GM12878 (cell line): ENCODE results near the gene SGSM2. TPM values are rescaled to one million over a fixed set of nuclear protein-coding genes. Genes with fewer than 3 reads are reported as not detected.

Experiments used
- ATAC-seq: fragments of 200-7000 bp; cut with Tn5 transposase; 3 replicates; pipeline ENCODE4 v1.9.1; 2020; ENCODE audit warnings: mild to moderate bottlenecking, moderate library complexity
- BruUV-seq: library from RNA; stranded (reverse); fragments of 400-500 nt; replicated peaks from 2 replicates; lab custom pipeline; 2021; lab: Mats Ljungman, UMichigan
- CTCF ChIA-PET: fragments of 300-600 bp; sonication (Branson Sonifier 250); formaldehyde crosslinking; extraction: SDS; loops from one replicate; lab custom pipeline; 2021; ENCODE audit warnings: inconsistent platforms; lab: Yijun Ruan, JAX
- POLR2A ChIA-PET: fragments of 350-600 bp; formaldehyde crosslinking; extraction: SDS; loops from one replicate; lab custom pipeline; 2021; ENCODE audit warnings: inconsistent platforms; lab: Charles Lee
- RAD21 ChIA-PET: fragments of 300-600 bp; sonication (Branson Sonifier 250); formaldehyde crosslinking; loops from one replicate; lab custom pipeline; 2023; ENCODE audit warnings: antibody characterized with exemption; ENCODE audit not compliant: unreplicated experiment; lab: Charles Lee
- SMC1A ChIA-PET: fragments of 300-600 bp; sonication (Branson Sonifier 250); formaldehyde crosslinking; loops from one replicate; lab custom pipeline; 2023; ENCODE audit not compliant: unreplicated experiment, uncharacterized antibody; lab: Charles Lee
- DNase-seq: peaks from one replicate; pipeline ENCODE4 v3.0.0-alpha.2; 2011; ENCODE audit warnings: low read depth, low spot score
- FAIRE-seq: peaks from 3 replicates; lab custom pipeline; 2011; peaks lifted over from hg19 to GRCh38; lab: Jason Lieb, UNC
- H2AFZ ChIP-seq: 2 replicates; pipeline ENCODE4 v1.6.0; 2011; ENCODE audit warnings: low read depth, low read length, control low read depth; ENCODE audit not compliant: control insufficient read depth
- H3K27ac ChIP-seq: 2 replicates; pipeline ENCODE4 v1.5.1; 2011; ENCODE audit warnings: control low read depth; ENCODE audit not compliant: control insufficient read depth, insufficient read depth
- H3K27me3 ChIP-seq, 2 experiments: replicated peaks in 1 of 2; 2 replicates each; pipeline versions ENCODE4 v1.6.0 to v1.6.1; 2011; ENCODE audit warnings: low read length in 1 of 2; ENCODE audit not compliant: control insufficient read depth in 2 of 2, insufficient read depth in 2 of 2
- H3K36me3 ChIP-seq, 2 experiments: 2 replicates each; pipeline ENCODE4 v1.5.1; 2011; ENCODE audit warnings: low read length in 1 of 2; ENCODE audit not compliant: control insufficient read depth in 2 of 2, insufficient read depth in 2 of 2
- H3K4me1 ChIP-seq: 2 replicates; pipeline ENCODE4 v1.6.1; 2011; ENCODE audit warnings: mild to moderate bottlenecking, low read length, moderate library complexity, mixed read lengths; ENCODE audit not compliant: control insufficient read depth, insufficient read depth
- H3K4me2 ChIP-seq: 2 replicates; pipeline ENCODE4 v1.6.0; 2011; ENCODE audit warnings: control low read depth; ENCODE audit not compliant: control insufficient read depth, insufficient read depth
- H3K4me3 ChIP-seq: fragments of 200-600 bp; sonication (generic); 2 replicates; pipeline ENCODE4 v1.5.1; 2016
- H3K79me2 ChIP-seq: 2 replicates; pipeline ENCODE4 v1.6.0; 2011; ENCODE audit warnings: low read length; ENCODE audit not compliant: control insufficient read depth, insufficient read depth
- H3K9ac ChIP-seq: 2 replicates; pipeline ENCODE4 v1.8.0; 2011; ENCODE audit warnings: low read length, control low read depth, mixed read lengths; ENCODE audit not compliant: control insufficient read depth, insufficient read depth
- H3K9me3 ChIP-seq: replicated peaks from 3 replicates; pipeline ENCODE4 v1.5.1; 2011; ENCODE audit warnings: mild to moderate bottlenecking, low read length; ENCODE audit not compliant: control insufficient read depth, insufficient read depth
- H4K20me1 ChIP-seq: 2 replicates; pipeline ENCODE4 v1.6.0; 2011; ENCODE audit not compliant: control insufficient read depth, insufficient read depth
- ATF7 ChIP-seq: fragments of 450-650 bp; IDR thresholded peaks from 2 replicates; pipeline ENCODE4 v1.6.1; 2016; ENCODE audit warnings: low read depth, mild to moderate bottlenecking
- CBFB ChIP-seq: IDR thresholded peaks from 2 replicates; pipeline ENCODE4 v1.6.1; 2016; ENCODE audit warnings: antibody characterized with exemption, low read depth
- CBX5 ChIP-seq: sonication (generic); IDR thresholded peaks from 2 replicates; pipeline ENCODE4 v1.6.1; 2016; ENCODE audit warnings: low read depth, moderate library complexity, mild to moderate bottlenecking, inconsistent platforms
- CREB1 ChIP-seq: IDR thresholded peaks from 2 replicates; pipeline ENCODE4 v1.6.1; 2012; ENCODE audit warnings: low read depth, mild to moderate bottlenecking, inconsistent platforms
- KAT2A ChIP-seq: conservative IDR thresholded peaks from 2 replicates; pipeline ENCODE4 v1.6.1; 2011; ENCODE audit warnings: low read depth, low read length; ENCODE audit not compliant: control insufficient read depth
- MEF2B ChIP-seq: fragments of 450-650 bp; IDR thresholded peaks from 2 replicates; pipeline ENCODE4 v1.6.1; 2018; ENCODE audit warnings: mild to moderate bottlenecking, moderate library complexity; ENCODE audit not compliant: partially characterized antibody, poor library complexity, severe bottlenecking
- PAX5 ChIP-seq: IDR thresholded peaks from 2 replicates; pipeline ENCODE4 v1.6.1; 2011; ENCODE audit warnings: low read depth, low read length, borderline replicate concordance
- POLR2A ChIP-seq: IDR thresholded peaks from 2 replicates; pipeline ENCODE4 v1.6.1; 2011; ENCODE audit warnings: low read depth, mild to moderate bottlenecking, low read length
- RAD51 ChIP-seq: fragments of 450-650 bp; IDR thresholded peaks from 2 replicates; pipeline ENCODE4 v1.6.1; 2016; ENCODE audit warnings: moderate library complexity, mild to moderate bottlenecking, inconsistent platforms
- SREBF1 ChIP-seq: IDR thresholded peaks from 2 replicates; pipeline ENCODE4 v1.6.1; 2012; ENCODE audit warnings: mild to moderate bottlenecking, low read length
- TCF12 ChIP-seq: IDR thresholded peaks from 2 replicates; pipeline ENCODE4 v1.6.1; 2011; ENCODE audit warnings: low read depth, mild to moderate bottlenecking, low read length
- ZBTB4 ChIP-seq: fragments of 450-650 bp; formaldehyde crosslinking; IDR thresholded peaks from 2 replicates; pipeline ENCODE4 v1.4.0; 2022; ENCODE audit warnings: mild to moderate bottlenecking, moderate library complexity
- ZSCAN29 ChIP-seq: fragments of 450-650 bp; IDR thresholded peaks from 2 replicates; pipeline ENCODE4 v1.6.1; 2017; ENCODE audit warnings: mild to moderate bottlenecking, moderate library complexity
- WGBS: methylation state at CpG from one replicate; pipeline ENCODE4 v1.1.6; 2016; ENCODE audit warnings: low lambda C conversion rate; ENCODE audit not compliant: insufficient replicate concordance, insufficient coverage; ENCODE audit errors: missing lambda C conversion rate; 5-methylcytosine and 5-hydroxymethylcytosine counted together
- in situ Hi-C: fragments of 300-500 bp; cut with MboI; formaldehyde crosslinking; loops from 9 replicates; pipeline ENCODE4 v1.14.3; 2018; ENCODE audit warnings: mixed read lengths
- intact Hi-C: fragments of 100-400 bp; cut with micrococcal nuclease; formaldehyde crosslinking; loops from one replicate; pipeline ENCODE4 v1.14.2; 2022; ENCODE audit not compliant: unreplicated experiment
- polyA plus RNA-seq, 11 experiments: library from polyadenylated mRNA; depleted of rRNA in 4 of 11; unstranded in 6 of 11; stranded (reverse) in 5 of 11; fragments of >200 nt; fragmentation: Nextera tagmentation in 4 of 11; fragmentation: Illumina TruSeq in 1 of 11; extraction: Ambion mirVana in 4 of 11; extraction: Trizol in 1 of 11; gene quantifications; 1 replicate in 1 of 11; 2 replicates in 10 of 11; pipeline versions ENCODE4 v1.2.1 to v1.2.3, GENCODE V29; 2011 to 2016; ENCODE audit warnings: inconsistent platforms in 2 of 11, missing spikeins in 2 of 11, low read depth in 1 of 11
- total RNA-seq, 4 experiments: library from RNA; depleted of rRNA in 3 of 4; stranded (reverse); fragments of >200 nt in 3 of 4; fragmentation: Illumina TruSeq in 1 of 4; extraction: Trizol in 1 of 4; gene quantifications; 2 replicates each; pipeline versions ENCODE4 v1.2.1 to v1.2.3, GENCODE V29; 2013 to 2021

The SGSM2 gene
- total and polyA plus RNA-seq, 10 of the 15 experiments (the other 5 are each of a cell fraction or from before 2014, with no cell fraction given): 0.50 to 50.9 (median 18.5) TPM

GRCh38 chr17:2386400-2387085 lies 49.2 kb downstream of the SGSM2 start:
- FAIRE-seq: no peak
- CTCF ChIA-PET: interaction anchor here (12.3 kb wide), 1 partner anchor 28 kb away, joined by 597 read pairs; no protein-coding TSS in a partner anchor
- Histone ChIP-seq H3K9me3 (no peaks in the 10 kb centered on the region), H3K4me3 (no peak overlapping the region), H3K4me2 (no peak overlapping the region), H3K27ac (no peak overlapping the region), H3K36me3 (peaks cover 4 to 7% of the 10 kb centered on the region in 2 experiments; a peak in 2 of 4 replicates), H3K27me3 (no peaks in the 10 kb centered on the region), H3K9ac (no peak overlapping the region), H4K20me1 (no peaks in the 10 kb centered on the region), H2AFZ (no peak overlapping the region), H3K4me1 (peaks cover 4% of the 10 kb centered on the region; the same call in 1 of the 2 replicates), H3K79me2 (no peaks in the 10 kb centered on the region; the same call in 1 of the 2 replicates)
- in situ Hi-C loops (no loop called here), intact Hi-C loops (no loop called here)
- no peak for ATAC-seq
- DNase-seq: no peak
- 90% methylated on average over 22 of the region's 22 CpGs for WGBS
- RAD21 ChIA-PET: no interaction called here
- POLR2A ChIA-PET: no interaction called here
- BruUV-seq: no TSS peak
- TF ChIP-seq PAX5 (0 out of 2 replicates have a peak, but pooled peaks have one; percentile 25), POLR2A (0 out of 2 replicates have a peak, but pooled peaks have one; percentile 16), CBFB (no peak)
- SMC1A ChIA-PET: interaction anchor here (10.7 kb wide), 1 partner anchor 29 kb away, joined by 364 read pairs; no protein-coding TSS in a partner anchor

GRCh38 chr17:2387086-2388019 lies 50.1 kb downstream of the SGSM2 start:
- ATAC-seq: no peak
- whole genome bisulfite sequencing: 90% methylated on average over 37 of the region's 41 CpGs
- Histone ChIP-seq H4K20me1 (no peaks in the 10 kb centered on the region), H3K27me3 (no peaks in the 10 kb centered on the region), H2AFZ (no peak overlapping the region), H3K9me3 (no peaks in the 10 kb centered on the region), H3K9ac (no peak overlapping the region), H3K4me2 (no peak overlapping the region), H3K36me3 (peaks cover 4 to 7% of the 10 kb centered on the region in 2 experiments; a peak in 2 of 4 replicates), H3K4me1 (peaks cover 9% of the 10 kb centered on the region; the same call in 1 of the 2 replicates), H3K79me2 (no peaks in the 10 kb centered on the region; the same call in 1 of the 2 replicates), H3K27ac (no peak overlapping the region), H3K4me3 (no peak overlapping the region)
- ChIA-PET SMC1A (interaction anchor here (10.7 kb wide), 1 partner anchor 28 kb away, joined by 364 read pairs; no protein-coding TSS in a partner anchor), RAD21 (no interaction called here), POLR2A (no interaction called here), CTCF (interaction anchor here (12.3 kb wide), 1 partner anchor 28 kb away, joined by 597 read pairs; no protein-coding TSS in a partner anchor)
- DNase-seq: no peak
- in situ Hi-C loops (no loop called here), intact Hi-C loops (no loop called here)
- BruUV-seq: no TSS peak
- FAIRE-seq: no peak
- TF ChIP-seq CREB1 (no peak), SREBF1 (no peak), KAT2A (no peak), ZSCAN29 (no peak), ATF7 (no peak), ZBTB4 (CRISPR knock-in tag) (no peak), RAD51 (no peak), MEF2B (no peak), TCF12 (no peak), CBX5 (no peak)
